ENCODE measurements around the gene SPEM3. TPM values are rescaled to one million over a fixed set of nuclear protein-coding genes. Genes with fewer than 3 reads are reported as not detected.

The SPEM3 gene
- total and polyA plus RNA-seq, 10 of the 15 experiments (the other 5 are each of a cell fraction or from before 2014, with no cell fraction given) = not detected

DNA sequence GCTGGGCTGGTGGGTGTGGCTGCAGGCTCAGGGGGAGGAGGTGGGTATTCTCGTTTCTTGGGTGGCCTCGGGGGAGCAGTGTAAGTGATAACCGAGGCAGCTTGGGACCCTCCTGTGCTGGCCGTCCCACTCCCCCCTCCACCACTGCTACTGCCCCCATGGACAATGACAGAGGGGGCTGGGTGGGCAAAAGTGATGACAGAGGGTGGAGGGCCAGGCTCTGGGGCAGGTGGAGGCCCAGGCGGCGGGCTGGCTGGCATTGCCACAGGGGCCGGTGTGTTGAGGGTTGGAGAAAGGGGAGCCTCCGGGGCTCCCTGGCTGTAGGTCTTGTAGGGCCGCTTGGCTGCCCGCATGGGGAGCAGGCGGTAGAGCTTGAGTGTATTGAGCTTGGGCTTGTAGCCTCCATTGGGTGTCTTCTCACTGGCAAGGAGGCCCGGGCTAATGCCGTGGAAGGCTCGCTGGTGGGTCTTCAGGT lies 34.8 kb downstream of the SPEM3 start:
- CTCF ChIA-PET = no interaction called here
- SMC1A ChIA-PET (ENCODE audit: uncharacterized antibody, unreplicated experiment) = interaction anchor here (1.2 kb wide), 1 partner anchor 10 kb away, joined by 3 read pairs; no protein-coding TSS in a partner anchor
- Histone ChIP-seq H3K4me1 (ENCODE audit: control insufficient read depth, insufficient read depth, low read length) (no peaks in the 10 kb centered on the region; the same call in 1 of the 2 replicates), H3K36me3 (ENCODE audit: control insufficient read depth in 2 of 2, insufficient read depth in 2 of 2, low read length in 1 of 2) (peaks cover 3 to 5% of the 10 kb centered on the region in 2 experiments; a peak in 3 of 4 replicates), H3K27ac (ENCODE audit: control insufficient read depth, insufficient read depth) (no peak overlapping the region), H3K9me3 (replicated peaks; ENCODE audit: control insufficient read depth, insufficient read depth, low read length) (no peaks in the 10 kb centered on the region), H3K79me2 (ENCODE audit: control insufficient read depth, insufficient read depth, low read length) (no peaks in the 10 kb centered on the region), H3K9ac (ENCODE audit: control insufficient read depth, insufficient read depth, low read length) (no peak overlapping the region), H4K20me1 (ENCODE audit: control insufficient read depth, insufficient read depth) (no peaks in the 10 kb centered on the region), H2AFZ (ENCODE audit: control insufficient read depth, low read depth, low read length) (no peak overlapping the region), H3K27me3 (replicated peaks in 1 of 2; ENCODE audit: control insufficient read depth in 2 of 2, insufficient read depth in 2 of 2, low read length in 1 of 2) (no peaks in the 10 kb centered on the region), H3K4me2 (ENCODE audit: control insufficient read depth, insufficient read depth) (no peak overlapping the region), H3K4me3 (no peak overlapping the region)
- RAD21 ChIA-PET (ENCODE audit: unreplicated experiment) = no interaction called here
- no peak for FAIRE-seq
- ATAC-seq = no peak
- TF ChIP-seq STAT1 (conservative IDR thresholded peaks at IDR 0.05) (no peak), IKZF2 (IDR thresholded peaks at IDR 0.05) (no peak), HCFC1 (IDR thresholded peaks at IDR 0.05; ENCODE audit: low read length) (no peak), CBFB (IDR thresholded peaks at IDR 0.05; ENCODE audit: low read depth) (no peak), PML (IDR thresholded peaks at IDR 0.05; ENCODE audit: low read length) (no peak), EED (IDR thresholded peaks at IDR 0.05; ENCODE audit: low read depth) (no peak), E2F8 (IDR thresholded peaks at IDR 0.05; ENCODE audit: low read depth, partially characterized antibody) (no peak), IRF3 (IDR thresholded peaks at IDR 0.05) (no peak), ZNF622 (IDR thresholded peaks at IDR 0.05) (no peak)
- TF ChIP-seq, protein P1, sequence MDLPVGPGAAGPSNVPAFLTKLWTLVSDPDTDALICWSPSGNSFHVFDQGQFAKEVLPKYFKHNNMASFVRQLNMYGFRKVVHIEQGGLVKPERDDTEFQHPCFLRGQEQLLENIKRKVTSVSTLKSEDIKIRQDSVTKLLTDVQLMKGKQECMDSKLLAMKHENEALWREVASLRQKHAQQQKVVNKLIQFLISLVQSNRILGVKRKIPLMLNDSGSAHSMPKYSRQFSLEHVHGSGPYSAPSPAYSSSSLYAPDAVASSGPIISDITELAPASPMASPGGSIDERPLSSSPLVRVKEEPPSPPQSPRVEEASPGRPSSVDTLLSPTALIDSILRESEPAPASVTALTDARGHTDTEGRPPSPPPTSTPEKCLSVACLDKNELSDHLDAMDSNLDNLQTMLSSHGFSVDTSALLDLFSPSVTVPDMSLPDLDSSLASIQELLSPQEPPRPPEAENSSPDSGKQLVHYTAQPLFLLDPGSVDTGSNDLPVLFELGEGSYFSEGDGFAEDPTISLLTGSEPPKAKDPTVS (IDR thresholded peaks at IDR 0.05; ENCODE audit: low read depth, low read length) = no peak
- TF ChIP-seq, protein P2, sequence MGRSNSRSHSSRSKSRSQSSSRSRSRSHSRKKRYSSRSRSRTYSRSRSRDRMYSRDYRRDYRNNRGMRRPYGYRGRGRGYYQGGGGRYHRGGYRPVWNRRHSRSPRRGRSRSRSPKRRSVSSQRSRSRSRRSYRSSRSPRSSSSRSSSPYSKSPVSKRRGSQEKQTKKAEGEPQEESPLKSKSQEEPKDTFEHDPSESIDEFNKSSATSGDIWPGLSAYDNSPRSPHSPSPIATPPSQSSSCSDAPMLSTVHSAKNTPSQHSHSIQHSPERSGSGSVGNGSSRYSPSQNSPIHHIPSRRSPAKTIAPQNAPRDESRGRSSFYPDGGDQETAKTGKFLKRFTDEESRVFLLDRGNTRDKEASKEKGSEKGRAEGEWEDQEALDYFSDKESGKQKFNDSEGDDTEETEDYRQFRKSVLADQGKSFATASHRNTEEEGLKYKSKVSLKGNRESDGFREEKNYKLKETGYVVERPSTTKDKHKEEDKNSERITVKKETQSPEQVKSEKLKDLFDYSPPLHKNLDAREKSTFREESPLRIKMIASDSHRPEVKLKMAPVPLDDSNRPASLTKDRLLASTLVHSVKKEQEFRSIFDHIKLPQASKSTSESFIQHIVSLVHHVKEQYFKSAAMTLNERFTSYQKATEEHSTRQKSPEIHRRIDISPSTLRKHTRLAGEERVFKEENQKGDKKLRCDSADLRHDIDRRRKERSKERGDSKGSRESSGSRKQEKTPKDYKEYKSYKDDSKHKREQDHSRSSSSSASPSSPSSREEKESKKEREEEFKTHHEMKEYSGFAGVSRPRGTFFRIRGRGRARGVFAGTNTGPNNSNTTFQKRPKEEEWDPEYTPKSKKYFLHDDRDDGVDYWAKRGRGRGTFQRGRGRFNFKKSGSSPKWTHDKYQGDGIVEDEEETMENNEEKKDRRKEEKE (IDR thresholded peaks at IDR 0.05) = no peak
- in situ Hi-C loops (cut with MboI) = no loop called here
- POLR2A ChIA-PET = interaction anchor here (0.9 kb wide), 1 partner anchor 22 kb away, joined by 7 read pairs; no protein-coding TSS in a partner anchor
- no peak for DNase-seq (ENCODE audit: low read depth, low spot score)
- WGBS (ENCODE audit: insufficient coverage, insufficient replicate concordance, low lambda C conversion rate, missing lambda C conversion rate) = 94% methylated on average over 12 of the region's 14 CpGs
- no TSS peak for BruUV-seq (replicated peaks)
- intact Hi-C loops (cut with micrococcal nuclease; ENCODE audit: unreplicated experiment) = no loop called here

All from GM12878 (cell line).